ENCODE measurements around the gene CCDC178.

DNA sequence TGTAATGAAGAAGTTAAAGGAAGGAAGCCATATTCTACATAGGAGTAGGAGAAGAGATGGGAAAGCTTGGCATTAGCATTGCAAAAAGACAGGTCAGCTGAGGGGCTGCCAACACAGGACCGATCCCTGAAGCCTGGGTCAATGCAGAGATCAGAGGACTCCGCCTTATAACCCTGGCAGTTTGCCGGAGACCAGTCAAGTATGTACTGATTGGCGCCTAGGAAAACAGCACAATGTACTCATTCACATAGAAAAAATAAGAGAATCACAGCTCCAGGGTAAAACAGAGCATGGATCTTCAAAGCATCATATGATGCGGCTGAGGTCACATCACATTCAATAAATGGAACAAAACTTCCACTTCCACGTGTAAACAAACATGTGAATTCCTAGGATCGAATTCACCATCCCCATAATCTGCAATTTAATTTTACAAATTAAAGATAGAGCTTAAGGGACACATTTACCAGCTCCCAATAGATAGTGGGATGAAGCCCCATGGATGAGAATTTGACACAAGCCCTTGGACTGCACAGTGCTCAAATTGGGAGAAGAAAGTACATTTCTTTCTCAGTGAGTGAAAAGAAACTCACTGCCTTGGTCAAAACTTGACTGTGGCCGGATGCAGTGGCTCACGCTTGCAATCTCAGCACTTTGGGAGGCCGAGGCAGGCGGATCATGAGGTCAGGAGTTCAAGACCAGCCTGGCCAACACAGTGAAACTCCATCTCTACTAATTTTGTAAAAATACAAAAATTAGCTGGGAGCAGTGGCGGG is 532.7 kb downstream of the CCDC178 start:
- TF ChIP-seq TAF1 (IDR thresholded peaks at IDR 0.05; ENCODE audit: low read depth) = no peak
- TF ChIP-seq, protein P1, sequence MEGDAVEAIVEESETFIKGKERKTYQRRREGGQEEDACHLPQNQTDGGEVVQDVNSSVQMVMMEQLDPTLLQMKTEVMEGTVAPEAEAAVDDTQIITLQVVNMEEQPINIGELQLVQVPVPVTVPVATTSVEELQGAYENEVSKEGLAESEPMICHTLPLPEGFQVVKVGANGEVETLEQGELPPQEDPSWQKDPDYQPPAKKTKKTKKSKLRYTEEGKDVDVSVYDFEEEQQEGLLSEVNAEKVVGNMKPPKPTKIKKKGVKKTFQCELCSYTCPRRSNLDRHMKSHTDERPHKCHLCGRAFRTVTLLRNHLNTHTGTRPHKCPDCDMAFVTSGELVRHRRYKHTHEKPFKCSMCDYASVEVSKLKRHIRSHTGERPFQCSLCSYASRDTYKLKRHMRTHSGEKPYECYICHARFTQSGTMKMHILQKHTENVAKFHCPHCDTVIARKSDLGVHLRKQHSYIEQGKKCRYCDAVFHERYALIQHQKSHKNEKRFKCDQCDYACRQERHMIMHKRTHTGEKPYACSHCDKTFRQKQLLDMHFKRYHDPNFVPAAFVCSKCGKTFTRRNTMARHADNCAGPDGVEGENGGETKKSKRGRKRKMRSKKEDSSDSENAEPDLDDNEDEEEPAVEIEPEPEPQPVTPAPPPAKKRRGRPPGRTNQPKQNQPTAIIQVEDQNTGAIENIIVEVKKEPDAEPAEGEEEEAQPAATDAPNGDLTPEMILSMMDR (IDR thresholded peaks at IDR 0.05; ENCODE audit: poor library complexity, severe bottlenecking) = no peak
- TF ChIP-seq, protein P2, sequence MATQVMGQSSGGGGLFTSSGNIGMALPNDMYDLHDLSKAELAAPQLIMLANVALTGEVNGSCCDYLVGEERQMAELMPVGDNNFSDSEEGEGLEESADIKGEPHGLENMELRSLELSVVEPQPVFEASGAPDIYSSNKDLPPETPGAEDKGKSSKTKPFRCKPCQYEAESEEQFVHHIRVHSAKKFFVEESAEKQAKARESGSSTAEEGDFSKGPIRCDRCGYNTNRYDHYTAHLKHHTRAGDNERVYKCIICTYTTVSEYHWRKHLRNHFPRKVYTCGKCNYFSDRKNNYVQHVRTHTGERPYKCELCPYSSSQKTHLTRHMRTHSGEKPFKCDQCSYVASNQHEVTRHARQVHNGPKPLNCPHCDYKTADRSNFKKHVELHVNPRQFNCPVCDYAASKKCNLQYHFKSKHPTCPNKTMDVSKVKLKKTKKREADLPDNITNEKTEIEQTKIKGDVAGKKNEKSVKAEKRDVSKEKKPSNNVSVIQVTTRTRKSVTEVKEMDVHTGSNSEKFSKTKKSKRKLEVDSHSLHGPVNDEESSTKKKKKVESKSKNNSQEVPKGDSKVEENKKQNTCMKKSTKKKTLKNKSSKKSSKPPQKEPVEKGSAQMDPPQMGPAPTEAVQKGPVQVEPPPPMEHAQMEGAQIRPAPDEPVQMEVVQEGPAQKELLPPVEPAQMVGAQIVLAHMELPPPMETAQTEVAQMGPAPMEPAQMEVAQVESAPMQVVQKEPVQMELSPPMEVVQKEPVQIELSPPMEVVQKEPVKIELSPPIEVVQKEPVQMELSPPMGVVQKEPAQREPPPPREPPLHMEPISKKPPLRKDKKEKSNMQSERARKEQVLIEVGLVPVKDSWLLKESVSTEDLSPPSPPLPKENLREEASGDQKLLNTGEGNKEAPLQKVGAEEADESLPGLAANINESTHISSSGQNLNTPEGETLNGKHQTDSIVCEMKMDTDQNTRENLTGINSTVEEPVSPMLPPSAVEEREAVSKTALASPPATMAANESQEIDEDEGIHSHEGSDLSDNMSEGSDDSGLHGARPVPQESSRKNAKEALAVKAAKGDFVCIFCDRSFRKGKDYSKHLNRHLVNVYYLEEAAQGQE (IDR thresholded peaks at IDR 0.05; ENCODE audit: borderline replicate concordance) = no peak
- no peak for TF ChIP-seq EZH2 (IDR thresholded peaks at IDR 0.05; ENCODE audit: borderline replicate concordance, insufficient read depth, low read length, poor library complexity, severe bottlenecking)
